Neural progenitor cell (in vitro differentiated cells): ENCODE measurements around the gene LMO2. TPM values are rescaled to one million over a fixed set of nuclear protein-coding genes. Genes with fewer than 3 reads are reported as not detected.
"Not testable (repeated sequence)": the region's sequence is repeated elsewhere in the genome, so short reads cannot be mapped to it uniquely, and the experiment has no call there.

Experiments used
- DNase-seq: peaks from one replicate; pipeline ENCODE4 v3.0.0-alpha.2; 2016; ENCODE audit warnings: low spot score
- H2AFZ ChIP-seq: fragments of 200-600 bp; sonication (generic); replicated peaks from 2 replicates; pipeline ENCODE4 v1.6.1; 2016; ENCODE audit warnings: antibody characterized with exemption
- H3F3A ChIP-seq: fragments of 200-600 bp; sonication (generic); 2 replicates; pipeline ENCODE4 v1.6.1; 2016; ENCODE audit warnings: antibody characterized with exemption, low read depth
- H3K27ac ChIP-seq: fragments of 200-600 bp; sonication (generic); 2 replicates; pipeline ENCODE4 v1.5.1; 2016; ENCODE audit warnings: mild to moderate bottlenecking
- H3K27me3 ChIP-seq: fragments of 200-600 bp; sonication (generic); 2 replicates; pipeline ENCODE4 v1.6.1; 2016; ENCODE audit warnings: mild to moderate bottlenecking, moderate library complexity
- H3K36me3 ChIP-seq: fragments of 200-600 bp; sonication (generic); 2 replicates; pipeline ENCODE4 v1.5.1; 2016
- H3K4me1 ChIP-seq: fragments of 200-600 bp; sonication (generic); 2 replicates; pipeline ENCODE4 v1.6.1; 2016; ENCODE audit warnings: mixed run types
- H3K4me2 ChIP-seq: fragments of 200-600 bp; sonication (generic); 2 replicates; pipeline ENCODE4 v1.6.1; 2016
- H3K4me3 ChIP-seq: fragments of 200-600 bp; sonication (generic); 2 replicates; pipeline ENCODE4 v1.5.1; 2016
- H3K79me2 ChIP-seq: fragments of 200-600 bp; sonication (generic); 2 replicates; pipeline ENCODE4 v1.6.1; 2016; ENCODE audit warnings: low read depth
- H3K9ac ChIP-seq: fragments of 200-600 bp; sonication (generic); 2 replicates; pipeline ENCODE4 v1.6.1; 2016
- H3K9me3 ChIP-seq: fragments of 200-600 bp; sonication (generic); 2 replicates; pipeline ENCODE4 v1.5.1; 2016; ENCODE audit warnings: low read depth
- H4K20me1 ChIP-seq: fragments of 200-600 bp; sonication (generic); 2 replicates; pipeline ENCODE4 v1.6.1; 2016; ENCODE audit warnings: low read depth
- H3K27ac Mint-ChIP-seq: 3 replicates; pipeline ENCODE4 v1.8.0; 2021; ENCODE audit warnings: mixed read lengths
- H3K27me3 Mint-ChIP-seq: 2 replicates; pipeline ENCODE4 v1.8.0; 2022; ENCODE audit warnings: low read depth, mild to moderate bottlenecking, inconsistent platforms, moderate library complexity, mixed read lengths; ENCODE audit not compliant: insufficient read depth
- H3K36me3 Mint-ChIP-seq: 3 replicates; pipeline ENCODE4 v1.8.0; 2021; ENCODE audit warnings: mixed read lengths
- H3K4me1 Mint-ChIP-seq: 3 replicates; pipeline ENCODE4 v1.8.0; 2021; ENCODE audit warnings: mixed read lengths
- H3K4me3 Mint-ChIP-seq: 3 replicates; pipeline ENCODE4 v1.8.0; 2021; ENCODE audit warnings: mild to moderate bottlenecking, moderate library complexity, mixed read lengths
- H3K9me3 Mint-ChIP-seq: 3 replicates; pipeline ENCODE4 v1.8.0; 2020; ENCODE audit warnings: mixed read lengths
- EZH2 ChIP-seq: fragments of 200-600 bp; sonication (generic); IDR thresholded peaks from 2 replicates; pipeline ENCODE4 v1.6.1; 2017; ENCODE audit warnings: antibody characterized with exemption, mild to moderate bottlenecking, moderate library complexity
- EZH2phosphoT487 ChIP-seq: fragments of 200-600 bp; sonication (generic); IDR thresholded peaks from 2 replicates; pipeline ENCODE4 v1.6.1; 2017; ENCODE audit warnings: antibody characterized with exemption
- total RNA-seq: library from RNA; depleted of rRNA; stranded (reverse); fragments of >200 nt; gene quantifications from 2 replicates; pipeline ENCODE4 v1.2.3, GENCODE V29; 2015; ENCODE audit warnings: low replicate concordance
- TF ChIP-seq, protein P1 (sequence below): fragments of 200-600 bp; sonication (generic); IDR thresholded peaks from 2 replicates; pipeline ENCODE4 v1.5.1; 2017; ENCODE audit warnings: antibody characterized with exemption, mild to moderate bottlenecking

The LMO2 gene
- total RNA-seq, 1 donor from 2014 or later = 0.92 TPM

DNA sequence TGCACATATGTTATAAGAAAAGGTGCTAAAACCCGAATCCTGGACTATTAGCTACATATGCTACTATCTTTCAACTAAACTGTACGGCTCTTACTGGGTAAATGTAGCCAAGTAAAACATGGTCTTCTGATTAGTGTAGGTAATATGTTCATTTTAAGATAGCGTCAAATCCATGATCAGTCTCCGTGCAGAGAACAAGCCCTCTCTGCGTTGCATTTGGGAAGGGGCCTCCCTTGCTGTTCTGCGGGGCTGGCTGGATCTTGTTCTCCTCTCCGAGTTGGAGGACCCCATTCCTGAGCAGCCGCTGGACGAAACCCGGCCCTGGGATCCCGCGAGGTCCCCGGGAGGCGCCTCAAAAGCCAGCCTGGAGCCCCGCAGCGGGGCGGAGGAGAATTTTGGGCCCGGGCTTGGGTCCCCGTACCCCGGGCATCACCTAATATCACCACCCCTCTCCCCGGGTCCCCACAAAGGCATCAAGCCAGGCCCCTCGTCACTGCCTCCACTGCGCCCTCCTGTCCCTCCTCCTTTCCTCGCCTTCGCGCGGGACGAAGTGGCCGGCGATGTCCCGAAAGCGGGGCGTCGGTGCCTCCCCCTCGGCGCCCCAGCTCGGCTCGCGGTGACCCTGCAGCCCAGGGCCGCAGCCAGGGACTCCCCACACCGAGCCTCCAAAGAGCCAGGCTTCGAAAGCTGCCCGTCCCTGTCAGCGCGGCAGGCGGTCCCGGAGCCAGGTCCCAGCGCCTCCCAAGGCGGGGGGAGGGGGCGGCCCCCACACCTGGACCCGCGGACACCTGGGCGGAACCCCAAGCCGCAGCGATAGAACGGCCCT, 63.1 kb downstream of the LMO2 start:
- Histone ChIP-seq H3K27ac (no peak overlapping the region), H3K4me2 (peak overlapping the region; percentile 92), H3K9me3 (no peaks in the 10 kb centered on the region), H3K36me3 (no peaks in the 10 kb centered on the region), H3K79me2 (no peaks in the 10 kb centered on the region), H4K20me1 (no peaks in the 10 kb centered on the region), H3K9ac (no peak overlapping the region), H3K4me1 (no peaks in the 10 kb centered on the region), H3F3A (no peaks in the 10 kb centered on the region), H3K4me3 (peak overlapping the region; percentile 54), H3K27me3 (peaks cover 44% of the 10 kb centered on the region), H2AFZ (peak overlapping the region; percentile 92)
- peaks cover 19% of the 10 kb centered on the region for H3K27me3 Mint-ChIP-seq
- H3K4me1 Mint-ChIP-seq = peaks cover 2% of the 10 kb centered on the region
- TF ChIP-seq EZH2 (peak; percentile 40), EZH2phosphoT487 (no peak)
- TF ChIP-seq, protein P1, sequence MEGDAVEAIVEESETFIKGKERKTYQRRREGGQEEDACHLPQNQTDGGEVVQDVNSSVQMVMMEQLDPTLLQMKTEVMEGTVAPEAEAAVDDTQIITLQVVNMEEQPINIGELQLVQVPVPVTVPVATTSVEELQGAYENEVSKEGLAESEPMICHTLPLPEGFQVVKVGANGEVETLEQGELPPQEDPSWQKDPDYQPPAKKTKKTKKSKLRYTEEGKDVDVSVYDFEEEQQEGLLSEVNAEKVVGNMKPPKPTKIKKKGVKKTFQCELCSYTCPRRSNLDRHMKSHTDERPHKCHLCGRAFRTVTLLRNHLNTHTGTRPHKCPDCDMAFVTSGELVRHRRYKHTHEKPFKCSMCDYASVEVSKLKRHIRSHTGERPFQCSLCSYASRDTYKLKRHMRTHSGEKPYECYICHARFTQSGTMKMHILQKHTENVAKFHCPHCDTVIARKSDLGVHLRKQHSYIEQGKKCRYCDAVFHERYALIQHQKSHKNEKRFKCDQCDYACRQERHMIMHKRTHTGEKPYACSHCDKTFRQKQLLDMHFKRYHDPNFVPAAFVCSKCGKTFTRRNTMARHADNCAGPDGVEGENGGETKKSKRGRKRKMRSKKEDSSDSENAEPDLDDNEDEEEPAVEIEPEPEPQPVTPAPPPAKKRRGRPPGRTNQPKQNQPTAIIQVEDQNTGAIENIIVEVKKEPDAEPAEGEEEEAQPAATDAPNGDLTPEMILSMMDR = no peak
- H3K27ac Mint-ChIP-seq = no peak overlapping the region
- peak overlapping the region; percentile 89 for H3K4me3 Mint-ChIP-seq
- no peaks in the 10 kb centered on the region for H3K36me3 Mint-ChIP-seq
- H3K9me3 Mint-ChIP-seq = no peaks in the 10 kb centered on the region
- DNase-seq = peak; percentile 52

DNA sequence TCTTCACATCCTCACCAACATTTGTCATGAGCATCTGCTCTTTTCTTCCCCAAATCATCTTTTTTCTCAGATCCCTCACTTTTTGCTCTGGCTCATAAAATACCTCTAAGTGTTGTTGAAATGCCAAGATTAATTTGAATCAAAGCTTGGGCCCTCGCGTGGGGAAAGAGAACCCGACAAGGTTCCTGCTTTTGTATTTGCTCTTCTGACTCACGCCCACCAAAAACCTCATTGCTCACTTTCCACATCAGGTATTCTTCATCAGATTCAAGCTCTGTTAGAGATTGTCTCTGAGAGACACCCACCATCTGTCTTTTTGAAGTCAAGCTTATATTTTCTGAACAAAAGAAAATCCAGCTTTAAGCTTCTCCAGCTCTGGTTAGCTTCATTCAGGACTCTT, 64.7 kb downstream of the LMO2 start:
- Mint-ChIP-seq H3K27ac (no peak overlapping the region), H3K9me3 (no peaks in the 10 kb centered on the region), H3K27me3 (peaks cover 14% of the 10 kb centered on the region), H3K4me3 (no peak overlapping the region), H3K36me3 (no peaks in the 10 kb centered on the region), H3K4me1 (peaks cover 2% of the 10 kb centered on the region)
- Histone ChIP-seq H3K4me1 (no peaks in the 10 kb centered on the region), H3K4me3 (no peak overlapping the region), H3K79me2 (no peaks in the 10 kb centered on the region), H3K9me3 (no peaks in the 10 kb centered on the region), H3K9ac (no peak overlapping the region), H3K36me3 (no peaks in the 10 kb centered on the region), H3F3A (no peaks in the 10 kb centered on the region), H3K4me2 (no peak overlapping the region), H3K27ac (no peak overlapping the region), H2AFZ (no peak overlapping the region), H3K27me3 (peaks cover 54% of the 10 kb centered on the region), H4K20me1 (no peaks in the 10 kb centered on the region)
- no peak for DNase-seq
- TF ChIP-seq EZH2phosphoT487 = peak; percentile 6
- TF ChIP-seq, protein P1 = no peak

DNA sequence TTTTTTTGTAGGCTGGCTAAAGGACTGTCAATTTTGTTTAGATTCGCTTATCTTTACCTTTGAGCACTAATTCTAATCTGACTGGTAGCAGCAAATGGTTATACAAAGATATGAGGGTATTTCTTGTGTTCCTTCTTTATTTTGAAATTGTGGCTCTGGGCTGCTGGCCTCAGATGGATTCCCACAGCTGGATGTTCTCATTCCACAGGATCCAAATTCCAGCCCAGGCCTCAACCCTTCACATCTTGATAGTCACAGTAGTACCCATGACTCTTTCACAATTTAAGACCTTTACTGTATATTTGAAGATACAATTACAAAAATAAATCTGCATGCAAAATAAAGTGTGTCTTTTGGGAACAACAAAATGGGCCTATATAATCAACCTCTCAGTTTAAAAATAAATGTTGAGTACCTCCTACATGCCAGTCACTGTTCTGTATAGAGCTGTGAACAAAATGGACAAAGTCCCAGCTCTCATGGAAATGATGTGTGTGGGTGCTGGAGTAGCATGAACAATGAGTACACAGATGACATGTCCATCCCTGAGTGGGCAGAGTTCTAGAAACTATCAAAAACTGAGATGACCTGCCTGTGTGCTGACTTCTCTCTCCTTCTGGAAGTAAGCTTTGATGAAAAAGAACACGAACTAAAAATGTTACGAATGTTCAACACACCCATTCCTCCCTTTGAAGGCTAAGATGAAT, 65.9 kb downstream of the LMO2 start:
- TF ChIP-seq, protein P1 = no peak
- TF ChIP-seq EZH2 = no peak
- no peak for TF ChIP-seq EZH2phosphoT487
- no peaks in the 10 kb centered on the region for H3K4me1 ChIP-seq

DNA sequence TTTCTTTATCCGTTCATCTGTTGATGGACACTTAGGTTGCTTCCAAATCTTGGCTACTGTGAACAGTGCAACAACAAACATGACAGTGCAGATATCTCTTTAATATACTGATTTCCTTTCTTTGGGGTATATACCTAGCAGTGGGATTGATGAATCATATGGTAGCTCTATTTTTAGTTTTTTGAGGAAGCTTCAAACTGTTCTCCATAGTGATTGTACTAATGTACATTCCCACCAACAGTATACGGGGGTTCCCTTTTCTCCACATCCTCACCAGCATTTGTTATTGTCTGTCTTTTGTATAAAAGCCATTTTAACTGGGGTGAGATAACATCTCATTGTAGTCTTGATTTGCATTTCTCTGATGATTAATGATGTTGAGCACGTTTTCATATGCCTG, 68.9 kb downstream of the LMO2 start:
- not testable (repeated sequence) for H3K4me3 ChIP-seq, H3K4me1 Mint-ChIP-seq, H3K4me2 ChIP-seq, H3K9me3 ChIP-seq, H3K4me3 Mint-ChIP-seq, H3K27ac Mint-ChIP-seq, H3K36me3 ChIP-seq, H4K20me1 ChIP-seq, H3K27ac ChIP-seq, H3K9me3 Mint-ChIP-seq, DNase-seq, H3K4me1 ChIP-seq, H3K36me3 Mint-ChIP-seq, H3K79me2 ChIP-seq, H3F3A ChIP-seq, H3K9ac ChIP-seq, H2AFZ ChIP-seq
- peaks cover 10% of the 10 kb centered on the region for H3K27me3 Mint-ChIP-seq
- peaks cover 46% of the 10 kb centered on the region for H3K27me3 ChIP-seq

More for the DNA sequence above, 65.9 kb downstream of the LMO2 start:
- H3K4me2 ChIP-seq = no peak overlapping the region
- DNase-seq = no peak
- no peaks in the 10 kb centered on the region for H3K9me3 Mint-ChIP-seq
- H3K9ac ChIP-seq = no peak overlapping the region
- H3K4me1 Mint-ChIP-seq = peaks cover 2% of the 10 kb centered on the region
- no peaks in the 10 kb centered on the region for H3K36me3 Mint-ChIP-seq
- no peaks in the 10 kb centered on the region for H4K20me1 ChIP-seq
- no peaks in the 10 kb centered on the region for H3F3A ChIP-seq
- peaks cover 14% of the 10 kb centered on the region for H3K27me3 Mint-ChIP-seq
- H3K4me3 ChIP-seq = no peak overlapping the region
- H3K27ac Mint-ChIP-seq = no peak overlapping the region
- no peaks in the 10 kb centered on the region for H3K36me3 ChIP-seq
- no peaks in the 10 kb centered on the region for H3K9me3 ChIP-seq
- H3K79me2 ChIP-seq = no peaks in the 10 kb centered on the region
- no peak overlapping the region for H3K4me3 Mint-ChIP-seq
- no peak overlapping the region for H3K27ac ChIP-seq
- no peak overlapping the region for H2AFZ ChIP-seq
- H3K27me3 ChIP-seq = peaks cover 64% of the 10 kb centered on the region
